GM23338 (cell line): ENCODE results near the gene MIF. TPM values are rescaled to one million over a fixed set of nuclear protein-coding genes. Genes with fewer than 3 reads are reported as not detected.
A peak's percentile ranks its signal among the peaks of the same experiment; 100 is the strongest.

Experiments
- ATAC-seq: fragments of 200-7000 bp; cut with Tn5 transposase; 3 replicates; pipeline ENCODE4 v1.9.1; 2020
- DNase-seq: peaks from one replicate; pipeline ENCODE4 v3.0.0-alpha.2; 2015; ENCODE audit warnings: low spot score
- H2AFZ ChIP-seq: fragments of 200-600 bp; sonication (generic); 2 replicates; pipeline ENCODE4 v1.8.0; 2016; ENCODE audit warnings: antibody characterized with exemption, mild to moderate bottlenecking, moderate library complexity
- H3F3A ChIP-seq: fragments of 200-600 bp; sonication (generic); replicated peaks from 2 replicates; pipeline ENCODE4 v1.8.0; 2017; ENCODE audit warnings: antibody characterized with exemption, mixed run types, low read depth
- H3K27ac ChIP-seq: fragments of 200-600 bp; sonication (generic); 2 replicates; pipeline ENCODE4 v1.6.1; 2016; ENCODE audit warnings: low read depth
- H3K27me3 ChIP-seq: fragments of 200-600 bp; sonication (generic); 2 replicates; pipeline ENCODE4 v1.8.0; 2016; ENCODE audit warnings: mild to moderate bottlenecking, mixed run types, moderate library complexity; ENCODE audit not compliant: insufficient read depth
- H3K36me3 ChIP-seq: fragments of 200-600 bp; sonication (generic); 2 replicates; pipeline ENCODE4 v1.8.0; 2016; ENCODE audit warnings: mild to moderate bottlenecking; ENCODE audit not compliant: insufficient read depth
- H3K4me1 ChIP-seq: fragments of 200-600 bp; sonication (generic); 2 replicates; pipeline ENCODE4 v1.8.0; 2016; ENCODE audit warnings: mild to moderate bottlenecking, moderate library complexity; ENCODE audit not compliant: insufficient read depth
- H3K4me2 ChIP-seq: fragments of 200-600 bp; sonication (generic); 2 replicates; pipeline ENCODE4 v1.7.1; 2017; ENCODE audit warnings: mixed run types
- H3K4me3 ChIP-seq: fragments of 200-600 bp; sonication (generic); 2 replicates; pipeline ENCODE4 v1.6.1; 2016; ENCODE audit warnings: mixed run types
- H3K79me2 ChIP-seq: fragments of 200-600 bp; sonication (generic); replicated peaks from 2 replicates; pipeline ENCODE4 v1.8.0; 2017; ENCODE audit warnings: mild to moderate bottlenecking; ENCODE audit not compliant: insufficient read depth
- H3K9me2 ChIP-seq: fragments of 200-600 bp; sonication (generic); 2 replicates; pipeline ENCODE4 v1.8.0; 2017; ENCODE audit not compliant: insufficient read depth
- H4K20me1 ChIP-seq: fragments of 200-600 bp; sonication (generic); replicated peaks from 2 replicates; pipeline ENCODE4 v1.8.0; 2017; ENCODE audit warnings: mild to moderate bottlenecking; ENCODE audit not compliant: insufficient read depth
- H3K27ac Mint-ChIP-seq: 2 replicates; pipeline ENCODE4 v1.8.0; 2020; ENCODE audit warnings: inconsistent platforms, mild to moderate bottlenecking, moderate library complexity, mixed read lengths
- H3K27me3 Mint-ChIP-seq: 3 replicates; pipeline ENCODE4 v1.8.0; 2022; ENCODE audit warnings: low read depth, mild to moderate bottlenecking, moderate library complexity, mixed read lengths, inconsistent platforms; ENCODE audit not compliant: insufficient read depth, poor library complexity
- H3K36me3 Mint-ChIP-seq: 3 replicates; pipeline ENCODE4 v1.8.0; 2021; ENCODE audit warnings: low read depth, mild to moderate bottlenecking, inconsistent platforms, moderate library complexity, mixed read lengths
- H3K4me1 Mint-ChIP-seq: 3 replicates; pipeline ENCODE4 v1.8.0; 2020; ENCODE audit warnings: mild to moderate bottlenecking, inconsistent platforms, mixed read lengths
- H3K4me3 Mint-ChIP-seq: 3 replicates; pipeline ENCODE4 v1.8.0; 2021; ENCODE audit warnings: moderate library complexity, mild to moderate bottlenecking, inconsistent platforms, mixed read lengths
- H3K9me3 Mint-ChIP-seq: 3 replicates; pipeline ENCODE4 v1.8.0; 2020; ENCODE audit warnings: moderate library complexity, mild to moderate bottlenecking, inconsistent platforms, mixed read lengths
- CREB1 ChIP-seq: fragments of 250-450 bp; sonication (Bioruptor Pico); IDR thresholded peaks from 2 replicates; pipeline ENCODE4 v1.5.0; 2020; ENCODE audit warnings: low read depth, mild to moderate bottlenecking, moderate library complexity
- CTCF ChIP-seq, 2 experiments: fragments of 200-600 bp in 1 of 2; sonication (generic) in 1 of 2; conservative IDR thresholded peaks; 2 replicates each; pipeline versions ENCODE4 v1.5.1 to v1.6.1; 2016 to 2017; ENCODE audit warnings: antibody characterized with exemption in 2 of 2, low read depth in 2 of 2, mild to moderate bottlenecking in 2 of 2, moderate library complexity in 1 of 2
- EZH2 ChIP-seq: fragments of 200-600 bp; sonication (generic); IDR thresholded peaks from one replicate; pipeline ENCODE4 v1.8.0; 2017; ENCODE audit warnings: antibody characterized with exemption, mild to moderate bottlenecking, low read depth; ENCODE audit not compliant: unreplicated experiment
- NANOG ChIP-seq: IDR thresholded peaks from 2 replicates; pipeline ENCODE4 v1.6.1; 2016; ENCODE audit warnings: antibody characterized with exemption, borderline replicate concordance
- POLR2AphosphoS5 ChIP-seq: IDR thresholded peaks from 2 replicates; pipeline ENCODE4 v1.6.1; 2016; ENCODE audit warnings: antibody characterized with exemption, low read depth
- long read RNA-seq: library from polyadenylated mRNA; unstranded; transcript quantifications from one replicate; pipeline ENCODE4 v2.0.0, GENCODE V29; 2020; ENCODE audit not compliant: unreplicated experiment
- polyA plus RNA-seq: library from polyadenylated mRNA; unstranded; fragments of >200 nt; fragmentation: Nextera tagmentation; extraction: Ambion mirVana; gene quantifications from 2 replicates; pipeline ENCODE4 v1.2.1, GENCODE V29; 2016
- total RNA-seq: library from RNA; depleted of rRNA; stranded (reverse); fragments of >200 nt; shearing (Covaris generic); gene quantifications from 2 replicates; pipeline ENCODE4 v1.2.3, GENCODE V29; 2014; rRNA removed

The MIF gene
- total RNA-seq = 800 and 881 TPM in 2 replicates
- 5,205 and 5,707 TPM in 2 replicates for polyA plus RNA-seq
- long read RNA-seq, transcript MIF-201 (3 exons, 939 nt) = major isoform, 1,239 of 1,254 reads
- long read RNA-seq, transcript MIF-202 (2 exons, 589 nt) = minor isoform, 8 of 1,254 reads
- long read RNA-seq, partial matches to known transcripts = 0 of 1,254 reads
- long read RNA-seq, other reads (novel, unspliced or antisense) = 3 of 1,254 reads

- peaks cover 61% of the 10 kb centered on the region for H3K36me3 Mint-ChIP-seq
- peaks cover 19% of the 10 kb centered on the region; the same call in 1 of the 2 replicates for H3K4me1 ChIP-seq
Measured at GRCh38 chr22:23893945-23894709, at the start of gene MIF. Gene MIF, plus strand, starts transcription at chr22:23894383. Its CDS starts 92 bp downstream, at chr22:23894475.

GRCh38 chr22:23844739-23845202 lies 49.4 kb upstream of the MIF start:
- H3K9me2 ChIP-seq = no peaks in the 10 kb centered on the region

More at GRCh38 chr22:23893945-23894709, at the start of gene MIF:
- DNase-seq = peak; percentile 98
- H3K27me3 ChIP-seq = no peaks in the 10 kb centered on the region
- peak within 1 kb of the TSS; percentile 99 for H3K4me2 ChIP-seq
- Mint-ChIP-seq H3K4me1 (peaks cover 38% of the 10 kb centered on the region), H3K27me3 (peaks cover 40% of the 10 kb centered on the region), H3K4me3 (peak within 1 kb of the TSS; percentile 92), H3K27ac (peak within 1 kb of the TSS; percentile 99), H3K9me3 (peaks cover 30% of the 10 kb centered on the region)
- TF ChIP-seq NANOG (no peak), CTCF (conservative IDR thresholded peaks at IDR 0.05; ENCODE audit: low read depth in 2 of 2) (peak; percentile 77 to 81), CREB1 (CRISPR knock-in tag) (peak; percentile 84), POLR2AphosphoS5 (peak; percentile 96)
- ATAC-seq = peak; percentile 80
- H3F3A ChIP-seq = peaks cover 35% of the 10 kb centered on the region
- peak within 1 kb of the TSS; percentile 96 for H3K27ac ChIP-seq
- H3K9me2 ChIP-seq = no peaks in the 10 kb centered on the region
- H3K4me3 ChIP-seq = peak within 1 kb of the TSS; percentile 99
- peak within 1 kb of the TSS; percentile 99 for H2AFZ ChIP-seq
- H4K20me1 ChIP-seq = peaks cover 7% of the 10 kb centered on the region
- H3K79me2 ChIP-seq = peaks cover 12% of the 10 kb centered on the region
- H3K36me3 ChIP-seq = peaks cover 6% of the 10 kb centered on the region

More at GRCh38 chr22:23844739-23845202, 49.4 kb upstream of the MIF start:
- Mint-ChIP-seq H3K4me3 (no peak overlapping the region), H3K4me1 (peaks cover 37% of the 10 kb centered on the region), H3K27me3 (peaks cover 40% of the 10 kb centered on the region), H3K36me3 (no peaks in the 10 kb centered on the region; the same call in 2 of the 3 replicates), H3K9me3 (no peaks in the 10 kb centered on the region), H3K27ac (no peak overlapping the region)
- no peaks in the 10 kb centered on the region for H3K36me3 ChIP-seq
- H3K4me3 ChIP-seq = no peak overlapping the region
- no peaks in the 10 kb centered on the region for H3K79me2 ChIP-seq
- H3K4me1 ChIP-seq = peaks cover 34% of the 10 kb centered on the region
- H4K20me1 ChIP-seq = no peaks in the 10 kb centered on the region
- TF ChIP-seq CREB1 (CRISPR knock-in tag) = no peak
- no peak for TF ChIP-seq EZH2
- DNase-seq (no peak), ATAC-seq (no peak)
- H3F3A ChIP-seq = peaks cover 10% of the 10 kb centered on the region; the same call in 1 of the 2 replicates
- no peak overlapping the region for H3K4me2 ChIP-seq
- H2AFZ ChIP-seq = no peak overlapping the region
- no peaks in the 10 kb centered on the region for H3K27me3 ChIP-seq
- no peak overlapping the region for H3K27ac ChIP-seq
